Stimulated activated naive B cell treated with anti-CD40 and anti-IgM and Interleukin-4, amounts not matched to agents 10 μg/mL and 1 μg/mL and 100 μg/mL, for 72 hours (primary cell): ENCODE data around the gene ENOX1.
A peak's percentile ranks its signal among the peaks of the same experiment; 100 is the strongest.

Experiments
- ATAC-seq, 2 donors: fragments of 150-1000 bp; cut with Tn5 transposase; replicated peaks; 2 replicates each; pipeline ENCODE4 v1.10.0; 2021; ENCODE audit warnings: moderate library complexity in 1 of 2
- DNase-seq: peaks from one replicate; pipeline ENCODE4 v3.0.0; 2021
- H3K27ac Mint-ChIP-seq: one replicate; pipeline ENCODE4 v1.8.0; 2022; ENCODE audit warnings: mild to moderate bottlenecking, mixed read lengths
- H3K27me3 Mint-ChIP-seq, 2 donors: one replicate each; pipeline ENCODE4 v1.8.0; 2022; ENCODE audit warnings: mixed read lengths in 2 of 2
- H3K36me3 Mint-ChIP-seq, 2 donors: one replicate each; pipeline ENCODE4 v1.8.0; 2022; ENCODE audit warnings: mixed read lengths in 2 of 2, mild to moderate bottlenecking in 1 of 2
- H3K4me1 Mint-ChIP-seq, 2 donors: one replicate each; pipeline ENCODE4 v1.8.0; 2022; ENCODE audit warnings: mixed read lengths in 2 of 2, mild to moderate bottlenecking in 1 of 2
- H3K4me3 Mint-ChIP-seq, 2 donors: one replicate each; pipeline ENCODE4 v1.8.0; 2022; ENCODE audit warnings: mild to moderate bottlenecking in 2 of 2, mixed read lengths in 2 of 2, moderate library complexity in 1 of 2
- H3K9me3 Mint-ChIP-seq, 2 donors: one replicate each; pipeline ENCODE4 v1.8.0; 2022; ENCODE audit warnings: mixed read lengths in 2 of 2, mild to moderate bottlenecking in 1 of 2

ENOX1 gene

GRCh38 chr13:43277142-43277541 lies 509.6 kb downstream of the ENOX1 start:
- H3K4me1 Mint-ChIP-seq: no peaks in the 10 kb centered on the region
- no peaks in the 10 kb centered on the region for H3K9me3 Mint-ChIP-seq
- H3K27ac Mint-ChIP-seq: no peak overlapping the region
- no peak for DNase-seq
- no peak overlapping the region for H3K4me3 Mint-ChIP-seq
- peaks cover 0 to 6% of the 10 kb centered on the region in 2 donors for H3K27me3 Mint-ChIP-seq
- H3K36me3 Mint-ChIP-seq: no peaks in the 10 kb centered on the region
- no peak for ATAC-seq

GRCh38 chr13:43274881-43275280 lies 511.9 kb downstream of the ENOX1 start:
- peaks cover 0 to 6% of the 10 kb centered on the region in 2 donors for H3K27me3 Mint-ChIP-seq
- no peaks in the 10 kb centered on the region for H3K4me1 Mint-ChIP-seq
- H3K4me3 Mint-ChIP-seq: no peak overlapping the region
- ATAC-seq (no peak), DNase-seq (no peak)
- no peaks in the 10 kb centered on the region for H3K9me3 Mint-ChIP-seq
- no peaks in the 10 kb centered on the region for H3K36me3 Mint-ChIP-seq
- H3K27ac Mint-ChIP-seq: no peak overlapping the region

- no peak overlapping the region for H3K4me3 Mint-ChIP-seq
- H3K36me3 Mint-ChIP-seq: no peaks in the 10 kb centered on the region
- H3K9me3 Mint-ChIP-seq: no peaks in the 10 kb centered on the region
- no peak for ATAC-seq
- no peak for DNase-seq
- no peaks in the 10 kb centered on the region for H3K4me1 Mint-ChIP-seq
- H3K27me3 Mint-ChIP-seq: peaks cover 0 to 6% of the 10 kb centered on the region in 2 donors
- H3K27ac Mint-ChIP-seq: no peak overlapping the region
Observed at GRCh38 chr13:43273362-43273761, 513.4 kb downstream of the ENOX1 start.

- Mint-ChIP-seq H3K27me3 (peaks cover 0 to 6% of the 10 kb centered on the region in 2 donors), H3K27ac (no peak overlapping the region), H3K4me1 (no peaks in the 10 kb centered on the region), H3K4me3 (no peak overlapping the region), H3K36me3 (no peaks in the 10 kb centered on the region), H3K9me3 (no peaks in the 10 kb centered on the region)
- DNase-seq (no peak), ATAC-seq (no peak)
Observed at GRCh38 chr13:43272851-43273250, 513.9 kb downstream of the ENOX1 start.

- Mint-ChIP-seq H3K36me3 (no peaks in the 10 kb centered on the region), H3K9me3 (no peaks in the 10 kb centered on the region), H3K27ac (no peak overlapping the region), H3K4me1 (no peaks in the 10 kb centered on the region), H3K4me3 (no peak overlapping the region), H3K27me3 (peaks cover 6% of the 10 kb centered on the region in 2 donors)
- no peak for ATAC-seq
- no peak for DNase-seq
Observed at GRCh38 chr13:43271152-43271551, 515.6 kb downstream of the ENOX1 start.

GRCh38 chr13:43270130-43270830 lies 516.5 kb downstream of the ENOX1 start:
- Mint-ChIP-seq H3K4me1 (no peaks in the 10 kb centered on the region), H3K27me3 (peaks cover 2 to 6% of the 10 kb centered on the region in 2 donors), H3K36me3 (no peaks in the 10 kb centered on the region), H3K4me3 (no peak overlapping the region), H3K27ac (no peak overlapping the region), H3K9me3 (no peaks in the 10 kb centered on the region)
- no peak for ATAC-seq
- no peak for DNase-seq

GRCh38 chr13:43269037-43269481 lies 517.7 kb downstream of the ENOX1 start:
- ATAC-seq: no peak
- no peak overlapping the region for H3K4me3 Mint-ChIP-seq
- H3K4me1 Mint-ChIP-seq: no peaks in the 10 kb centered on the region

GRCh38 chr13:43268632-43269031 lies 518.1 kb downstream of the ENOX1 start:
- H3K36me3 Mint-ChIP-seq: no peaks in the 10 kb centered on the region
- ATAC-seq (no peak), DNase-seq (no peak)
- H3K4me1 Mint-ChIP-seq: no peaks in the 10 kb centered on the region
- H3K4me3 Mint-ChIP-seq: no peak overlapping the region
- H3K27me3 Mint-ChIP-seq: peaks cover 0 to 6% of the 10 kb centered on the region in 2 donors
- H3K9me3 Mint-ChIP-seq: no peaks in the 10 kb centered on the region
- H3K27ac Mint-ChIP-seq: no peak overlapping the region

More at GRCh38 chr13:43269037-43269481, 517.7 kb downstream of the ENOX1 start:
- Mint-ChIP-seq H3K9me3 (no peaks in the 10 kb centered on the region), H3K27ac (no peak overlapping the region), H3K36me3 (no peaks in the 10 kb centered on the region), H3K27me3 (peaks cover 0 to 6% of the 10 kb centered on the region in 2 donors)
- DNase-seq: no peak

GRCh38 chr13:43267916-43268315 lies 518.9 kb downstream of the ENOX1 start:
- Mint-ChIP-seq H3K4me1 (no peaks in the 10 kb centered on the region), H3K36me3 (no peaks in the 10 kb centered on the region), H3K9me3 (no peaks in the 10 kb centered on the region), H3K4me3 (no peak overlapping the region), H3K27ac (no peak overlapping the region), H3K27me3 (peaks cover 0 to 6% of the 10 kb centered on the region in 2 donors)
- ATAC-seq (no peak), DNase-seq (no peak)

- no peaks in the 10 kb centered on the region for H3K4me1 Mint-ChIP-seq
- no peak for ATAC-seq
- DNase-seq: no peak
- no peak overlapping the region for H3K27ac Mint-ChIP-seq
- H3K9me3 Mint-ChIP-seq: no peaks in the 10 kb centered on the region
- H3K36me3 Mint-ChIP-seq: no peaks in the 10 kb centered on the region
- peaks cover 0 to 6% of the 10 kb centered on the region in 2 donors for H3K27me3 Mint-ChIP-seq
- no peak overlapping the region for H3K4me3 Mint-ChIP-seq
Observed at GRCh38 chr13:43266936-43267615, 519.7 kb downstream of the ENOX1 start.

- H3K36me3 Mint-ChIP-seq: no peaks in the 10 kb centered on the region
- no peaks in the 10 kb centered on the region for H3K9me3 Mint-ChIP-seq
- H3K27ac Mint-ChIP-seq: no peak overlapping the region
Observed at GRCh38 chr13:43265028-43265427, 521.7 kb downstream of the ENOX1 start.

GRCh38 chr13:43264458-43264857 lies 522.3 kb downstream of the ENOX1 start:
- no peaks in the 10 kb centered on the region for H3K36me3 Mint-ChIP-seq
- no peak for ATAC-seq
- no peak overlapping the region for H3K27ac Mint-ChIP-seq
- H3K4me3 Mint-ChIP-seq: no peak overlapping the region
- peaks cover 0 to 6% of the 10 kb centered on the region in 2 donors for H3K27me3 Mint-ChIP-seq
- no peaks in the 10 kb centered on the region for H3K9me3 Mint-ChIP-seq
- no peaks in the 10 kb centered on the region for H3K4me1 Mint-ChIP-seq
- no peak for DNase-seq

More at GRCh38 chr13:43265028-43265427, 521.7 kb downstream of the ENOX1 start:
- peaks cover 0 to 6% of the 10 kb centered on the region in 2 donors for H3K27me3 Mint-ChIP-seq
- H3K4me1 Mint-ChIP-seq: no peaks in the 10 kb centered on the region
- H3K4me3 Mint-ChIP-seq: no peak overlapping the region
- DNase-seq (no peak), ATAC-seq (no peak)

GRCh38 chr13:43263047-43263446 lies 523.7 kb downstream of the ENOX1 start:
- Mint-ChIP-seq H3K27ac (no peak overlapping the region), H3K4me1 (no peaks in the 10 kb centered on the region)

GRCh38 chr13:43260999-43261398 lies 525.8 kb downstream of the ENOX1 start:
- peaks cover 0 to 5% of the 10 kb centered on the region in 2 donors for H3K27me3 Mint-ChIP-seq
- H3K4me3 Mint-ChIP-seq: no peak overlapping the region
- DNase-seq (no peak), ATAC-seq (no peak)
- peaks cover 0 to 1% of the 10 kb centered on the region in 2 donors for H3K4me1 Mint-ChIP-seq
- H3K27ac Mint-ChIP-seq: no peak overlapping the region
- no peaks in the 10 kb centered on the region for H3K36me3 Mint-ChIP-seq
- H3K9me3 Mint-ChIP-seq: no peaks in the 10 kb centered on the region

More at GRCh38 chr13:43263047-43263446, 523.7 kb downstream of the ENOX1 start:
- H3K4me3 Mint-ChIP-seq: no peak overlapping the region
- ATAC-seq (peak in 1 of 2 donors; percentile 54), DNase-seq (no peak)
- no peaks in the 10 kb centered on the region for H3K9me3 Mint-ChIP-seq
- peaks cover 3 to 6% of the 10 kb centered on the region in 2 donors for H3K27me3 Mint-ChIP-seq
- H3K36me3 Mint-ChIP-seq: no peaks in the 10 kb centered on the region

- H3K36me3 Mint-ChIP-seq: no peaks in the 10 kb centered on the region
- no peak overlapping the region for H3K4me3 Mint-ChIP-seq
- ATAC-seq (no peak), DNase-seq (no peak)
- H3K27me3 Mint-ChIP-seq: peaks cover 0 to 13% of the 10 kb centered on the region in 2 donors
- H3K4me1 Mint-ChIP-seq: peaks cover 0 to 1% of the 10 kb centered on the region in 2 donors
- H3K27ac Mint-ChIP-seq: no peak overlapping the region
- no peaks in the 10 kb centered on the region for H3K9me3 Mint-ChIP-seq
Observed at GRCh38 chr13:43258771-43259170, 528.0 kb downstream of the ENOX1 start.
